SK-N-SH treated with all-trans-retinoic acid at 6 μM for 48 hours (cell line): Measurements from ENCODE around the gene FMC1.

ENCODE experiments used
- ATAC-seq: fragments of 200-7000 bp; cut with Tn5 transposase; 3 replicates; pipeline ENCODE4 v1.9.1; 2020; ENCODE audit warnings: mild to moderate bottlenecking, moderate library complexity
- ARNTL ChIP-seq: fragments of 450-650 bp; formaldehyde crosslinking; IDR thresholded peaks from 2 replicates; pipeline ENCODE4 v1.5.0; 2020; ENCODE audit warnings: low read depth, mild to moderate bottlenecking, moderate library complexity, borderline replicate concordance
- BACH2 ChIP-seq: fragments of 250-450 bp; sonication (Bioruptor Pico); IDR thresholded peaks from 2 replicates; pipeline ENCODE4 v1.9.0; 2021; ENCODE audit warnings: mild to moderate bottlenecking, borderline replicate concordance
- CSDC2 ChIP-seq: fragments of 250-450 bp; sonication (Bioruptor Pico); IDR thresholded peaks from 2 replicates; pipeline ENCODE4 v1.5.0; 2020; ENCODE audit warnings: mild to moderate bottlenecking, moderate library complexity
- ESRRG ChIP-seq: fragments of 250-450 bp; sonication (Bioruptor Pico); IDR thresholded peaks from 2 replicates; pipeline ENCODE4 v1.6.1; 2021; ENCODE audit warnings: mild to moderate bottlenecking
- ISL1 ChIP-seq: fragments of 250-450 bp; sonication (Bioruptor Pico); IDR thresholded peaks from 2 replicates; pipeline ENCODE4 v2.1.2; 2022; ENCODE audit warnings: mild to moderate bottlenecking, moderate library complexity
- PPARA ChIP-seq: fragments of 250-450 bp; sonication (Bioruptor Pico); IDR thresholded peaks from 2 replicates; pipeline ENCODE4 v1.5.0; 2020; ENCODE audit warnings: mild to moderate bottlenecking, borderline replicate concordance
- RARB ChIP-seq: fragments of 250-450 bp; sonication (Bioruptor Pico); IDR thresholded peaks from 2 replicates; pipeline ENCODE4 v1.8.0; 2021; ENCODE audit warnings: mild to moderate bottlenecking, moderate library complexity
- SNAI2 ChIP-seq: fragments of 250-450 bp; sonication (Bioruptor Pico); IDR thresholded peaks from 2 replicates; pipeline ENCODE4 v1.5.0; 2020; ENCODE audit warnings: mild to moderate bottlenecking, moderate library complexity
- TCF4 ChIP-seq: fragments of 250-450 bp; sonication (Bioruptor Pico); IDR thresholded peaks from 2 replicates; pipeline ENCODE4 v1.8.0; 2021; ENCODE audit warnings: mild to moderate bottlenecking, moderate library complexity, borderline replicate concordance
- TOX ChIP-seq: fragments of 250-450 bp; sonication (Bioruptor Pico); IDR thresholded peaks from 2 replicates; pipeline ENCODE4 v1.8.0; 2021; ENCODE audit warnings: mild to moderate bottlenecking, moderate library complexity, borderline replicate concordance
- ZC3H10 ChIP-seq: fragments of 250-450 bp; sonication (Bioruptor Pico); IDR thresholded peaks from 2 replicates; pipeline ENCODE4 v1.5.1; 2021; ENCODE audit warnings: mild to moderate bottlenecking, moderate library complexity
- ZFP30 ChIP-seq: fragments of 450-650 bp; formaldehyde crosslinking; IDR thresholded peaks from 2 replicates; pipeline ENCODE4 v1.5.0; 2022; ENCODE audit warnings: mild to moderate bottlenecking, moderate library complexity
- ZNF565 ChIP-seq: fragments of 450-650 bp; formaldehyde crosslinking; conservative IDR thresholded peaks from 2 replicates; pipeline ENCODE4 v1.5.0; 2020; ENCODE audit warnings: low read depth, mild to moderate bottlenecking, moderate library complexity
- ZNF70 ChIP-seq: fragments of 450-650 bp; formaldehyde crosslinking; IDR thresholded peaks from 2 replicates; pipeline ENCODE4 v1.5.0; 2020; ENCODE audit warnings: mild to moderate bottlenecking, moderate library complexity
- TF ChIP-seq, protein P1 (sequence below): fragments of 250-450 bp; sonication (Bioruptor Pico); IDR thresholded peaks from 2 replicates; pipeline ENCODE4 v1.5.1; 2021; ENCODE audit warnings: mild to moderate bottlenecking, moderate library complexity
- TF ChIP-seq, protein P2 (sequence below): fragments of 250-450 bp; sonication (Bioruptor Pico); IDR thresholded peaks from 2 replicates; pipeline ENCODE4 v1.5.0; 2020; ENCODE audit warnings: mild to moderate bottlenecking, moderate library complexity
- TF ChIP-seq, protein P3 (sequence below): fragments of 250-450 bp; sonication (Bioruptor Pico); IDR thresholded peaks from 2 replicates; pipeline ENCODE4 v1.8.0; 2021; ENCODE audit warnings: low read depth, mild to moderate bottlenecking, moderate library complexity, borderline replicate concordance
- TF ChIP-seq, protein P4 (sequence below): fragments of 250-450 bp; sonication (Bioruptor Pico); IDR thresholded peaks from 2 replicates; pipeline ENCODE4 v1.8.0; 2020; ENCODE audit warnings: mild to moderate bottlenecking, moderate library complexity, borderline replicate concordance
- TF ChIP-seq, protein P5 (sequence below): fragments of 250-450 bp; sonication (Bioruptor Pico); IDR thresholded peaks from 2 replicates; pipeline ENCODE4 v1.5.1; 2020; ENCODE audit warnings: low read depth, mild to moderate bottlenecking, moderate library complexity

FMC1 gene

DNA sequence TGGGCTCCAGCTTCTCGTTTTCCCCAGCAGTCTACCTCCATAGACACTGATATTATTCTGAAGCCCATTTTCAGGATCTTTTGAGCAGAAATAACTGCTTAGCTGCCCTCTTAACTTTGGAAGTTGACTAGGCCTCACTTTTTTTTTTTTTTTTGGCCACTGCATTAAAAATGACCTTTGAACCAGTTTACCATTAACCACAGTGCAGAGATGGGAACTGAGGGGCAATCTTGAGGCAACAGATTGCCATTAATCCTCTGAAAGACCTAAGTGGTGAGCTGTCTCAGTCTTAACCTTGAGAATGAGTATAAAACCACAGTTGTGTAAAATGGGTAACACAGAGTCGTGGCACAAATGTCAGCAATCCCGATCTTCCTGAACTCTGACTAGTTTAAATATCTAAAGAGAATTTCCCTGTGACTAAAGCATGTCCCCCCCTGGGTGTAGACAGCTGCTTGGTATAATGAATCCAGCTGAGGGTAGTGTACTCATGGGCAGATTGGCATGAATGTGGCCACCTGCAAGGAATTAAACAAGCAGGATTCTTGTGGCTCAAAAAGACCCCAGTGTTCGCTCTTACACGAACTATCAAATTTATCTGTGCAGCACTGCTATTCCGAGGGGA lies 46.1 kb upstream of the FMC1 start:
- ATAC-seq, result no peak
- no peak for TF ChIP-seq ZNF565 (CRISPR knock-in tag)
- no peak for TF ChIP-seq TCF4
- TF ChIP-seq, protein P1, sequence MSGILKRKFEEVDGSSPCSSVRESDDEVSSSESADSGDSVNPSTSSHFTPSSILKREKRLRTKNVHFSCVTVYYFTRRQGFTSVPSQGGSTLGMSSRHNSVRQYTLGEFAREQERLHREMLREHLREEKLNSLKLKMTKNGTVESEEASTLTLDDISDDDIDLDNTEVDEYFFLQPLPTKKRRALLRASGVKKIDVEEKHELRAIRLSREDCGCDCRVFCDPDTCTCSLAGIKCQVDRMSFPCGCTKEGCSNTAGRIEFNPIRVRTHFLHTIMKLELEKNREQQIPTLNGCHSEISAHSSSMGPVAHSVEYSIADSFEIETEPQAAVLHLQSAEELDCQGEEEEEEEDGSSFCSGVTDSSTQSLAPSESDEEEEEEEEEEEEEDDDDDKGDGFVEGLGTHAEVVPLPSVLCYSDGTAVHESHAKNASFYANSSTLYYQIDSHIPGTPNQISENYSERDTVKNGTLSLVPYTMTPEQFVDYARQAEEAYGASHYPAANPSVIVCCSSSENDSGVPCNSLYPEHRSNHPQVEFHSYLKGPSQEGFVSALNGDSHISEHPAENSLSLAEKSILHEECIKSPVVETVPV (CRISPR knock-in tag), result no peak
- TF ChIP-seq ARNTL, result no peak
- TF ChIP-seq BACH2, result no peak
- TF ChIP-seq RARB, result no peak
- no peak for TF ChIP-seq TOX
- TF ChIP-seq, protein P2, sequence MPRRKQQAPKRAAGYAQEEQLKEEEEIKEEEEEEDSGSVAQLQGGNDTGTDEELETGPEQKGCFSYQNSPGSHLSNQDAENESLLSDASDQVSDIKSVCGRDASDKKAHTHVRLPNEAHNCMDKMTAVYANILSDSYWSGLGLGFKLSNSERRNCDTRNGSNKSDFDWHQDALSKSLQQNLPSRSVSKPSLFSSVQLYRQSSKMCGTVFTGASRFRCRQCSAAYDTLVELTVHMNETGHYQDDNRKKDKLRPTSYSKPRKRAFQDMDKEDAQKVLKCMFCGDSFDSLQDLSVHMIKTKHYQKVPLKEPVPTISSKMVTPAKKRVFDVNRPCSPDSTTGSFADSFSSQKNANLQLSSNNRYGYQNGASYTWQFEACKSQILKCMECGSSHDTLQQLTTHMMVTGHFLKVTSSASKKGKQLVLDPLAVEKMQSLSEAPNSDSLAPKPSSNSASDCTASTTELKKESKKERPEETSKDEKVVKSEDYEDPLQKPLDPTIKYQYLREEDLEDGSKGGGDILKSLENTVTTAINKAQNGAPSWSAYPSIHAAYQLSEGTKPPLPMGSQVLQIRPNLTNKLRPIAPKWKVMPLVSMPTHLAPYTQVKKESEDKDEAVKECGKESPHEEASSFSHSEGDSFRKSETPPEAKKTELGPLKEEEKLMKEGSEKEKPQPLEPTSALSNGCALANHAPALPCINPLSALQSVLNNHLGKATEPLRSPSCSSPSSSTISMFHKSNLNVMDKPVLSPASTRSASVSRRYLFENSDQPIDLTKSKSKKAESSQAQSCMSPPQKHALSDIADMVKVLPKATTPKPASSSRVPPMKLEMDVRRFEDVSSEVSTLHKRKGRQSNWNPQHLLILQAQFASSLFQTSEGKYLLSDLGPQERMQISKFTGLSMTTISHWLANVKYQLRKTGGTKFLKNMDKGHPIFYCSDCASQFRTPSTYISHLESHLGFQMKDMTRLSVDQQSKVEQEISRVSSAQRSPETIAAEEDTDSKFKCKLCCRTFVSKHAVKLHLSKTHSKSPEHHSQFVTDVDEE (CRISPR knock-in tag), result no peak
- no peak for TF ChIP-seq PPARA (CRISPR knock-in tag)
- no peak for TF ChIP-seq ISL1 (CRISPR knock-in tag)
- TF ChIP-seq ESRRG (CRISPR knock-in tag), result no peak

DNA sequence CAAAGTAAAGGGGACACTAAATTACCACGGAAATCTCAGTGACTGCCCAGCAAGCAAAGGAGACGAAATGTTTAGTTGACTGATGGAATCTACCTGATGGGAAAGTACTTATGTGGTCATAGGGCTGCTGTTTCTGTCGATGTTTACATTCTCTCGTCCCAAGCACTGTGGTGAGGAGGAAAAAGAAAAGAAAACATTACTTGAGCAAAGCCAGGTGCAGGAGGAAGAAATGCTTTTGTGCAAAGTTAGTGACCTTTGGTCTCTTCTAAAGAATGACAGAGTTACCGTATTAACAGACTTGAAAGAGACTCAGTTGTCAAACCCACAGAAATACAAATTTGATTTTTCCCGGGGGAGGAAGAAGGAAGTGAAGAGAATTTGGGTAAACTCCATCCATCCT lies 43.3 kb upstream of the FMC1 start:
- TF ChIP-seq, protein P3, sequence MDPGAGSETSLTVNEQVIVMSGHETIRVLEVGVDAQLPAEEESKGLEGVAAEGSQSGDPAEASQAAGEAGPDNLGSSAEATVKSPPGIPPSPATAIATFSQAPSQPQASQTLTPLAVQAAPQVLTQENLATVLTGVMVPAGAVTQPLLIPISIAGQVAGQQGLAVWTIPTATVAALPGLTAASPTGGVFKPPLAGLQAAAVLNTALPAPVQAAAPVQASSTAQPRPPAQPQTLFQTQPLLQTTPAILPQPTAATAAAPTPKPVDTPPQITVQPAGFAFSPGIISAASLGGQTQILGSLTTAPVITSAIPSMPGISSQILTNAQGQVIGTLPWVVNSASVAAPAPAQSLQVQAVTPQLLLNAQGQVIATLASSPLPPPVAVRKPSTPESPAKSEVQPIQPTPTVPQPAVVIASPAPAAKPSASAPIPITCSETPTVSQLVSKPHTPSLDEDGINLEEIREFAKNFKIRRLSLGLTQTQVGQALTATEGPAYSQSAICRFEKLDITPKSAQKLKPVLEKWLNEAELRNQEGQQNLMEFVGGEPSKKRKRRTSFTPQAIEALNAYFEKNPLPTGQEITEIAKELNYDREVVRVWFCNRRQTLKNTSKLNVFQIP (CRISPR knock-in tag), result no peak
- TF ChIP-seq, protein P2 (CRISPR knock-in tag), result no peak
- TF ChIP-seq PPARA (CRISPR knock-in tag) (no peak), ZNF70 (CRISPR knock-in tag) (no peak), ZNF565 (CRISPR knock-in tag) (no peak), ESRRG (CRISPR knock-in tag) (no peak), ZFP30 (CRISPR knock-in tag) (no peak)
- TF ChIP-seq, protein P4, sequence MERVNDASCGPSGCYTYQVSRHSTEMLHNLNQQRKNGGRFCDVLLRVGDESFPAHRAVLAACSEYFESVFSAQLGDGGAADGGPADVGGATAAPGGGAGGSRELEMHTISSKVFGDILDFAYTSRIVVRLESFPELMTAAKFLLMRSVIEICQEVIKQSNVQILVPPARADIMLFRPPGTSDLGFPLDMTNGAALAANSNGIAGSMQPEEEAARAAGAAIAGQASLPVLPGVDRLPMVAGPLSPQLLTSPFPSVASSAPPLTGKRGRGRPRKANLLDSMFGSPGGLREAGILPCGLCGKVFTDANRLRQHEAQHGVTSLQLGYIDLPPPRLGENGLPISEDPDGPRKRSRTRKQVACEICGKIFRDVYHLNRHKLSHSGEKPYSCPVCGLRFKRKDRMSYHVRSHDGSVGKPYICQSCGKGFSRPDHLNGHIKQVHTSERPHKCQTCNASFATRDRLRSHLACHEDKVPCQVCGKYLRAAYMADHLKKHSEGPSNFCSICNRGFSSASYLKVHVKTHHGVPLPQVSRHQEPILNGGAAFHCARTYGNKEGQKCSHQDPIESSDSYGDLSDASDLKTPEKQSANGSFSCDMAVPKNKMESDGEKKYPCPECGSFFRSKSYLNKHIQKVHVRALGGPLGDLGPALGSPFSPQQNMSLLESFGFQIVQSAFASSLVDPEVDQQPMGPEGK (CRISPR knock-in tag), result no peak
- TF ChIP-seq, protein P1 (CRISPR knock-in tag), result no peak
- no peak for ATAC-seq

DNA sequence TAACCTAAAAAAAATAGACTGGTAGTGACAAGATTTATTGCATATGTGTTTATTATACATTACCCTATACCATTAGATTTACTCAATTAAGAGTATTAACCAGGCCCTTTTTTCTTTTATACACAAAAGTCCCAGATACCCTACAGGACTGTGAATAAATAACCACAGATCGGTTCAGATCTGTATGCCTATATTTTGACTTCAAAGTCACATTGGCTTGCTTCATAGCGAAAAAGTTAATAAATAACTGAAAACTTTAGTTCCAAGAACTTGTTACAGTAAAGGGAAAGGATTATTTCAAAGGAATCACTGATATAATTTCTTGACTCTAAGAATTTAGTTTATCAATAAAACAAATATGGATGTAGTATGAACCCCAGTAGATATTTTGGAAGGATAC lies 41.8 kb upstream of the FMC1 start:
- ATAC-seq, result no peak
- no peak for TF ChIP-seq ISL1 (CRISPR knock-in tag)
- TF ChIP-seq, protein P5, sequence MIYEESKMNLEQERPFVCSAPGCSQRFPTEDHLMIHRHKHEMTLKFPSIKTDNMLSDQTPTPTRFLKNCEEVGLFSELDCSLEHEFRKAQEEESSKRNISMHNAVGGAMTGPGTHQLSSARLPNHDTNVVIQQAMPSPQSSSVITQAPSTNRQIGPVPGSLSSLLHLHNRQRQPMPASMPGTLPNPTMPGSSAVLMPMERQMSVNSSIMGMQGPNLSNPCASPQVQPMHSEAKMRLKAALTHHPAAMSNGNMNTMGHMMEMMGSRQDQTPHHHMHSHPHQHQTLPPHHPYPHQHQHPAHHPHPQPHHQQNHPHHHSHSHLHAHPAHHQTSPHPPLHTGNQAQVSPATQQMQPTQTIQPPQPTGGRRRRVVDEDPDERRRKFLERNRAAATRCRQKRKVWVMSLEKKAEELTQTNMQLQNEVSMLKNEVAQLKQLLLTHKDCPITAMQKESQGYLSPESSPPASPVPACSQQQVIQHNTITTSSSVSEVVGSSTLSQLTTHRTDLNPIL (CRISPR knock-in tag), result no peak
- TF ChIP-seq CSDC2 (CRISPR knock-in tag), result no peak
- no peak for TF ChIP-seq ZC3H10 (CRISPR knock-in tag)
- TF ChIP-seq TCF4, result no peak
- TF ChIP-seq SNAI2 (CRISPR knock-in tag), result no peak
- TF ChIP-seq PPARA (CRISPR knock-in tag), result no peak
- no peak for TF ChIP-seq ZNF70 (CRISPR knock-in tag)
